ENCODE measurements around the gene IMP4. TPM values are rescaled to one million over a fixed set of nuclear protein-coding genes. Genes with fewer than 3 reads are reported as not detected.

IMP4 gene
- total RNA-seq, 2 donors from 2014 or later = 50.6 to 117 TPM

DNA sequence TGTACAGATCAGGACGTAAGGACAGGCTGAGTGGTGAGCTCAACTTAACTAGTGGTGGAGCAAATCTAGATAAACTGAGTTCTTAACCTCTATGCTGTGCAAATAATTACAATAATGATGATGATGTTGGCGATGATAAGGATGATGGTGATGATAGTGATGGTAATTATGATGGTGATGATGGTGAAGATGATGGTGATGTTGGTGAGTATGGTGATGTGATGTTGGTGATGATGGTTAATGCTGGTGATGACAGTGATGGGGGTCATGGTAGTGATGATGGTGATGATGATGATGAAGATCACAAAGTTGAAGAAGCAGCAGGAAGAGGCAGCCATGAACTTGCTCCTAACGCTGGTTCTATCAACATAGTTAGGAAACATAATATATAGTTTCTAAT lies 38.0 kb upstream of the IMP4 start:
- H3K9me3 ChIP-seq = no peaks in the 10 kb centered on the region
- no peak overlapping the region for H3K27ac ChIP-seq
- no peak for DNase-seq
- no peaks in the 10 kb centered on the region for H3K27me3 ChIP-seq
- H3K9ac ChIP-seq (ENCODE audit: low read depth in 2 of 2, low read length in 2 of 2) = no peak overlapping the region
- TF ChIP-seq, protein P1, sequence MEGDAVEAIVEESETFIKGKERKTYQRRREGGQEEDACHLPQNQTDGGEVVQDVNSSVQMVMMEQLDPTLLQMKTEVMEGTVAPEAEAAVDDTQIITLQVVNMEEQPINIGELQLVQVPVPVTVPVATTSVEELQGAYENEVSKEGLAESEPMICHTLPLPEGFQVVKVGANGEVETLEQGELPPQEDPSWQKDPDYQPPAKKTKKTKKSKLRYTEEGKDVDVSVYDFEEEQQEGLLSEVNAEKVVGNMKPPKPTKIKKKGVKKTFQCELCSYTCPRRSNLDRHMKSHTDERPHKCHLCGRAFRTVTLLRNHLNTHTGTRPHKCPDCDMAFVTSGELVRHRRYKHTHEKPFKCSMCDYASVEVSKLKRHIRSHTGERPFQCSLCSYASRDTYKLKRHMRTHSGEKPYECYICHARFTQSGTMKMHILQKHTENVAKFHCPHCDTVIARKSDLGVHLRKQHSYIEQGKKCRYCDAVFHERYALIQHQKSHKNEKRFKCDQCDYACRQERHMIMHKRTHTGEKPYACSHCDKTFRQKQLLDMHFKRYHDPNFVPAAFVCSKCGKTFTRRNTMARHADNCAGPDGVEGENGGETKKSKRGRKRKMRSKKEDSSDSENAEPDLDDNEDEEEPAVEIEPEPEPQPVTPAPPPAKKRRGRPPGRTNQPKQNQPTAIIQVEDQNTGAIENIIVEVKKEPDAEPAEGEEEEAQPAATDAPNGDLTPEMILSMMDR (IDR thresholded peaks at IDR 0.05) = no peak
- H3K4me1 ChIP-seq = no peaks in the 10 kb centered on the region
- intact Hi-C loops (cut with DNase I) = no loop called here
- H3K36me3 ChIP-seq = no peaks in the 10 kb centered on the region
- H3K4me3 ChIP-seq = no peak overlapping the region

DNA sequence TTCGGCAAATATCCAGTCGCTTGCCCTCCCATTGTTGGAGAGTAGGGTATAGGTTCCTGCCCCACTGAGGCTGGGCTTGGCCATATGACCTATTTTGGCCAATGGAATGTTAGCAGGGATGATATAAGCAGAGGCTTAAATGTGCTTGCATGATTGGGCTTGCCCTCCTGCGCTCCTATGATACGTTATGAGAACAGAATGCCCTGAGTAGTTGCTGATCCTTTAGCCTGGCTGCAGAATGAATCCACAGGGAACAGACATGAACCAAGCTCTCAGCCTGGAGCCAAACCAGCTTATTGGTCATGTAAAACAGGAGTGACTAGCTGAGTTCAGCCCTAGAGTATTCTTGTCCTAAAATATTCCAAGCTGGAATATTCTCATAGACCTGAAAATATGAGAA lies 34.8 kb upstream of the IMP4 start:
- no peaks in the 10 kb centered on the region for H3K27me3 ChIP-seq
- no peak overlapping the region for H3K9ac ChIP-seq (ENCODE audit: low read depth in 2 of 2, low read length in 2 of 2)
- no peak for DNase-seq
- H3K4me1 ChIP-seq = no peaks in the 10 kb centered on the region
- H3K36me3 ChIP-seq = no peaks in the 10 kb centered on the region
- no peak overlapping the region for H3K27ac ChIP-seq
- H3K4me3 ChIP-seq = no peak overlapping the region
- H3K9me3 ChIP-seq = no peaks in the 10 kb centered on the region
- TF ChIP-seq, protein P1 (IDR thresholded peaks at IDR 0.05) = no peak
- intact Hi-C loops (cut with DNase I) = no loop called here

DNA sequence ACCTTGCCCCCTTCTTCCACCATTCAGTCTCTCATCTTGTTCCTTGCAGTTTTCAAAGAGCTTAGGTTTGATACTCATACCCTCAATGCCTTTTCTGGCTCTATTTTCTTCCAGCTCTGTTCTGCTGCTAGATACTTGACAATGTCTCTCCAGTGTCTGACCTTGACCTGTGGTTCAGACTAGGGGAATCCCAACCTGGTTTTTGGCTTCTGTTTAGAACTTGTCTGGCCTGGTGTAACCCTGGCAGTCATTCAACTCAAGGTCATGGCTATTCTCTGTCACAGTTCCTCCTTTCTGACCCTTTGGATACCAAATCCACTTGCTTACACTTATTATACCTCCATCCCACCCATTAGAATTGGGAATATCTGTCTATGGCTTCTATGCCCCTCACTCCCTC lies 31.8 kb upstream of the IMP4 start:
- Histone ChIP-seq H3K4me1 (no peaks in the 10 kb centered on the region), H3K27me3 (no peaks in the 10 kb centered on the region), H3K36me3 (no peaks in the 10 kb centered on the region), H3K9me3 (no peaks in the 10 kb centered on the region), H3K27ac (no peak overlapping the region), H3K9ac (ENCODE audit: low read depth in 2 of 2, low read length in 2 of 2) (no peak overlapping the region), H3K4me3 (no peak overlapping the region)
- no peak for DNase-seq
- TF ChIP-seq, protein P1 (IDR thresholded peaks at IDR 0.05) = no peak
- intact Hi-C loops (cut with DNase I) = no loop called here

DNA sequence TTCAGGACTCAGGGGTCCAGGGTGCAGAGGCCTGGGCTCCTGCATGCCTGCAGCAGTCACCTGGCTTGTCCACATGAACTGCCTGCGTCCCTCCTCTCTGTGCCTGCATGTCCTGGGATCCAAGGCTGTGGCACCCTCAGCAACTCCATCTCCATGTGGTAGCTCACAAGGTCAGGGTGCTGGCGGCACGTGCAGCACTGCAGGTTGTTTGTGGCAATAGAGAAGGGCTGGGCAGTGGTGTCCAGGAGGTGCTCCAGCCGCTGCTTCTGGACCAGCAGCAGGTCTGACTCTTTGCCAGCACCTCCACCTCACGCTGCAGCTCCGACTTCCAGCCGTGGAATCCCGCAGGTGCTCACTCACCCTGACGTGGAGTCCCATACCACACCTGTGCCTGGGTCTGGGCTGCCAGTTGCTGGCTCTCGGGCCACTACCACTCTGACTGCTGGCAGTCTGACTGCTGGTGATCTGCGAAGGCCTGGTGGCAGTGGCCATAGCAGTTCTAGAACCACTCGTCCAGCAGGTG lies 28.8 kb upstream of the IMP4 start:
- H3K27me3 ChIP-seq = no peaks in the 10 kb centered on the region
- H3K36me3 ChIP-seq = no peaks in the 10 kb centered on the region
- H3K9me3 ChIP-seq = no peaks in the 10 kb centered on the region
- TF ChIP-seq, protein P1 (IDR thresholded peaks at IDR 0.05) = no peak
- no peak overlapping the region for H3K27ac ChIP-seq
- DNase-seq = no peak
- no peaks in the 10 kb centered on the region for H3K4me1 ChIP-seq
- H3K4me3 ChIP-seq = no peak overlapping the region
- no peak overlapping the region for H3K9ac ChIP-seq (ENCODE audit: low read depth in 2 of 2, low read length in 2 of 2)
- intact Hi-C loops (cut with DNase I) = no loop called here

DNA sequence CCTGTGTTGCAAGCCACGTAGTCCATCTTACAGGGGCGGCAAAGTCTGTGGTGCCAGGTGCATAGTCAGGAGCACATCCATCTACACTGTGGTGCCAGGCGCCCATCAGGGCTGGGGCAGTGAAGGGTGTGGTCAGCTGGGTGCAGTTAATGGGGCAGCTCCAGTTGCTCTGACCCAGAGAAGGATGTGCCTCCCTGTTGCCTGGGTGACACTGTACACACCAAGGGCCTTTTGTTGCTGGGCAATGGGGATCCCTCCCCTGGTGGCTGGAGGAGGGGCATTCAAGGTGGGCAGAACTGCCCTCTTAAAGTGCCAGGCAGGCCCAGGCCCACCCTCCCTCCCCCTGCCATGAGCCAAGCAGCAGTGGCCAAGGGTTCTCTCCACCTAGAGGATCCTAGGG lies 28.3 kb upstream of the IMP4 start:
- no peak overlapping the region for H3K4me3 ChIP-seq
- TF ChIP-seq, protein P1 (IDR thresholded peaks at IDR 0.05) = no peak
- no peaks in the 10 kb centered on the region for H3K36me3 ChIP-seq
- no peaks in the 10 kb centered on the region for H3K9me3 ChIP-seq
- no peak for DNase-seq
- no peak overlapping the region for H3K9ac ChIP-seq (ENCODE audit: low read depth in 2 of 2, low read length in 2 of 2)
- no peak overlapping the region for H3K27ac ChIP-seq
- H3K27me3 ChIP-seq = no peaks in the 10 kb centered on the region
- intact Hi-C loops (cut with DNase I) = no loop called here
- no peaks in the 10 kb centered on the region for H3K4me1 ChIP-seq

All from colonic mucosa (tissue), 4 donors.